COR-L47 (cell line): ENCODE data around the gene LIX1L.
A peak's percentile ranks its signal among the peaks of the same experiment; 100 is the strongest.

Experiments
- DNase-seq: peaks from one replicate; lab custom pipeline; 2025; lab: John Stamatoyannopoulos, UW

Gene LIX1L

GRCh38 chr1:145957443-145958319 is at the start of gene LIX1L:
Gene LIX1L, minus strand, starts transcription at chr1:145958017. Its CDS starts 90 bp downstream, at chr1:145957927.
- DNase-seq: peak; percentile 96

GRCh38 chr1:146001709-146002108 is 43.9 kb upstream of the LIX1L start:
- DNase-seq: no peak

GRCh38 chr1:145999321-146000024 is 41.7 kb upstream of the LIX1L start:
- peak; percentile 67 for DNase-seq

- no peak for DNase-seq
These were observed 39.9 kb upstream of the LIX1L start for GRCh38 chr1:145997718-145998023.

GRCh38 chr1:145997016-145997717 is 39.4 kb upstream of the LIX1L start:
- no peak for DNase-seq

- peak; percentile 97 for DNase-seq
These were observed 38.7 kb upstream of the LIX1L start, which contains the start of gene TXNIP for GRCh38 chr1:145996433-145997015. Gene TXNIP, minus strand, starts transcription at chr1:145996579. Its CDS starts 313 bp downstream, at chr1:145996266.

- peak; percentile 14 for DNase-seq
These were observed 38.2 kb upstream of the LIX1L start for GRCh38 chr1:145995964-145996432.

- DNase-seq: no peak
These were observed 37.5 kb upstream of the LIX1L start for GRCh38 chr1:145995148-145995881.

GRCh38 chr1:145994391-145995120 is 36.7 kb upstream of the LIX1L start:
- DNase-seq: no peak

- DNase-seq: no peak
These were observed 36.0 kb upstream of the LIX1L start for GRCh38 chr1:145993618-145994390.

- no peak for DNase-seq
These were observed 35.3 kb upstream of the LIX1L start for GRCh38 chr1:145992958-145993617.

- DNase-seq: no peak
These were observed 34.7 kb upstream of the LIX1L start for GRCh38 chr1:145992502-145992936.

GRCh38 chr1:145991735-145992412 is 34.1 kb upstream of the LIX1L start:
- DNase-seq: no peak

- no peak for DNase-seq
These were observed 32.5 kb upstream of the LIX1L start for GRCh38 chr1:145990249-145990855.

GRCh38 chr1:145988773-145989172 is 31.0 kb upstream of the LIX1L start:
- no peak for DNase-seq

GRCh38 chr1:145987926-145988325 is 30.1 kb upstream of the LIX1L start:
- DNase-seq: no peak

- DNase-seq: no peak
These were observed 28.7 kb upstream of the LIX1L start for GRCh38 chr1:145986551-145986950.
